ENCODE data around the gene KRT14. TPM values are rescaled to one million over a fixed set of nuclear protein-coding genes. Genes with fewer than 3 reads are reported as not detected.
A peak's percentile ranks its signal among the peaks of the same experiment; 100 is the strongest.

The KRT14 gene
- total and polyA plus RNA-seq, 2 experiments from 2014 or later = not detected

- TF ChIP-seq ZNF114 (CRISPR knock-in tag; IDR thresholded peaks at IDR 0.05) = no peak
- no peak for TF ChIP-seq REST (IDR thresholded peaks at IDR 0.05; ENCODE audit: unreplicated experiment)
- TF ChIP-seq JUNB (IDR thresholded peaks at IDR 0.05; ENCODE audit: unreplicated experiment) = no peak
- TF ChIP-seq CTCF (conservative IDR thresholded peaks at IDR 0.05; ENCODE audit: low read depth in 2 of 2) = no peak
- TF ChIP-seq NANOG (IDR thresholded peaks at IDR 0.05; ENCODE audit: borderline replicate concordance) = no peak
- TF ChIP-seq STAT1 (IDR thresholded peaks at IDR 0.05; ENCODE audit: unreplicated experiment) = no peak
Measured at GRCh38 chr17:41634639-41635038, 47.9 kb upstream of the KRT14 start (continued).

GRCh38 chr17:41633556-41634199 lies 47.0 kb upstream of the KRT14 start:
- no peaks in the 10 kb centered on the region for H3K9me3 Mint-ChIP-seq
- H4K20me1 ChIP-seq (replicated peaks; ENCODE audit: insufficient read depth) = no peaks in the 10 kb centered on the region
- H3K9me2 ChIP-seq (ENCODE audit: insufficient read depth) = no peaks in the 10 kb centered on the region
- H3K4me1 ChIP-seq (ENCODE audit: insufficient read depth) = 0 out of 2 replicates have a peak, but pooled peaks cover 10% of the 10 kb centered on the region
- no peak overlapping the region for H3K4me3 Mint-ChIP-seq
- no peaks in the 10 kb centered on the region for H3K36me3 ChIP-seq (ENCODE audit: insufficient read depth)
- 0 out of 2 replicates have a peak, but pooled peaks cover 3% of the 10 kb centered on the region for H3F3A ChIP-seq (replicated peaks; ENCODE audit: low read depth)
- no peak overlapping the region for H3K4me2 ChIP-seq
- no peak overlapping the region for H3K27ac Mint-ChIP-seq
- no peak overlapping the region for H3K27ac ChIP-seq (ENCODE audit: low read depth)
- no peaks in the 10 kb centered on the region for H3K36me3 Mint-ChIP-seq (ENCODE audit: low read depth)
- peak overlapping the region; percentile 94; the same call in 1 of the 2 replicates for H2AFZ ChIP-seq
- no peak for DNase-seq (ENCODE audit: low spot score)
- peaks cover 19% of the 10 kb centered on the region for H3K4me1 Mint-ChIP-seq
- no peak for ATAC-seq
- no peaks in the 10 kb centered on the region for H3K79me2 ChIP-seq (replicated peaks; ENCODE audit: insufficient read depth)
- no peak overlapping the region for H3K4me3 ChIP-seq
- no peak for TF ChIP-seq REST (IDR thresholded peaks at IDR 0.05; ENCODE audit: unreplicated experiment)
- no peak for TF ChIP-seq CTCF (conservative IDR thresholded peaks at IDR 0.05; ENCODE audit: low read depth in 2 of 2)
- TF ChIP-seq ZNF331 (CRISPR knock-in tag; IDR thresholded peaks at IDR 0.05; ENCODE audit: low read depth) = no peak
- no peak for TF ChIP-seq EZH2 (IDR thresholded peaks at IDR 0.05; ENCODE audit: low read depth, unreplicated experiment)
- no peak for TF ChIP-seq CREB1 (CRISPR knock-in tag; IDR thresholded peaks at IDR 0.05; ENCODE audit: low read depth)
- peaks cover 9% of the 10 kb centered on the region for H3K27me3 Mint-ChIP-seq (ENCODE audit: insufficient read depth, low read depth, poor library complexity)
- no peaks in the 10 kb centered on the region for H3K27me3 ChIP-seq (ENCODE audit: insufficient read depth)
